HepG2 (cell line): Measurements from ENCODE around the gene NAA38. TPM values are rescaled to one million over a fixed set of nuclear protein-coding genes. Genes with fewer than 3 reads are reported as not detected.

Source experiments
- BHLHE40 ChIP-seq: IDR thresholded peaks from 2 replicates; pipeline ENCODE4 v1.6.1; 2011; ENCODE audit warnings: low read length, improper control_type of control experiment
- CREBL2 ChIP-seq: sonication (generic); formaldehyde crosslinking; IDR thresholded peaks from 2 replicates; pipeline ENCODE4 v1.8.1; 2023; ENCODE audit warnings: missing genetic modification reagents, mild to moderate bottlenecking, borderline replicate concordance
- FUBP1 ChIP-seq: sonication (generic); formaldehyde crosslinking; IDR thresholded peaks from 2 replicates; pipeline ENCODE4 v1.5.1; 2020; ENCODE audit warnings: missing genetic modification reagents, mild to moderate bottlenecking, borderline replicate concordance
- GTF2F1 ChIP-seq: fragments of 150-350 bp; IDR thresholded peaks from 2 replicates; pipeline ENCODE4 v1.6.1; 2014; ENCODE audit warnings: low read length
- HDAC2 ChIP-seq: sonication (generic); formaldehyde crosslinking; IDR thresholded peaks from 2 replicates; pipeline ENCODE4 v1.4.0; 2020; ENCODE audit warnings: missing genetic modification reagents
- HHEX ChIP-seq: IDR thresholded peaks from 2 replicates; pipeline ENCODE4 v1.6.1; 2016; ENCODE audit warnings: control low read depth
- ISX ChIP-seq: sonication (generic); formaldehyde crosslinking; conservative IDR thresholded peaks from 2 replicates; pipeline ENCODE4 v1.5.0; 2020; ENCODE audit warnings: missing genetic modification reagents
- PCBP1 ChIP-seq: fragments of 200-400 bp; formaldehyde crosslinking; IDR thresholded peaks from 2 replicates; pipeline ENCODE4 v1.6.1; 2017; ENCODE audit warnings: mild to moderate bottlenecking, low read depth, low read length, borderline replicate concordance
- RFXAP ChIP-seq: sonication (generic); formaldehyde crosslinking; IDR thresholded peaks from 2 replicates; pipeline ENCODE4 v1.4.0; 2020; ENCODE audit warnings: missing genetic modification reagents, borderline replicate concordance
- SAP130 ChIP-seq: IDR thresholded peaks from 2 replicates; pipeline ENCODE4 v1.6.1; 2016; ENCODE audit warnings: low read depth
- SMAD3 ChIP-seq: sonication (generic); formaldehyde crosslinking; IDR thresholded peaks from 2 replicates; pipeline ENCODE4 v1.4.0; 2020; ENCODE audit warnings: missing genetic modification reagents
- SSRP1 ChIP-seq: IDR thresholded peaks from 2 replicates; pipeline ENCODE4 v1.6.1; 2016; ENCODE audit warnings: control low read depth
- SUZ12 ChIP-seq: fragments of 150-350 bp; IDR thresholded peaks from 2 replicates; pipeline ENCODE4 v1.6.1; 2014; ENCODE audit warnings: low read depth, low read length
- SYNCRIP ChIP-seq: fragments of 200-400 bp; formaldehyde crosslinking; IDR thresholded peaks from 2 replicates; pipeline ENCODE4 v1.6.1; 2018; ENCODE audit warnings: mild to moderate bottlenecking, low read depth, low read length; ENCODE audit not compliant: insufficient read depth
- ZNF143 ChIP-seq: sonication (generic); formaldehyde crosslinking; IDR thresholded peaks from 2 replicates; pipeline ENCODE4 v1.4.0; 2020; ENCODE audit warnings: missing genetic modification reagents
- ZNF292 ChIP-seq: sonication (generic); formaldehyde crosslinking; IDR thresholded peaks from 2 replicates; pipeline ENCODE4 v1.8.1; 2022; ENCODE audit warnings: mild to moderate bottlenecking, low read depth, missing genetic modification reagents, borderline replicate concordance
- ZNF484 ChIP-seq: sonication (generic); formaldehyde crosslinking; IDR thresholded peaks from 2 replicates; pipeline ENCODE4 v1.5.1; 2020; ENCODE audit warnings: mild to moderate bottlenecking, low read depth, missing genetic modification reagents, borderline replicate concordance
- ZNF614 ChIP-seq: IDR thresholded peaks from 2 replicates; pipeline ENCODE4 v1.6.1; 2018; ENCODE audit warnings: missing biosample characterization, missing genetic modification reagents, inconsistent platforms, borderline replicate concordance
- polyA plus RNA-seq, 8 experiments: library from polyadenylated mRNA; depleted of rRNA in 3 of 8; stranded (reverse) in 7 of 8; unstranded in 1 of 8; fragments of >200 nt; fragmentation: Illumina TruSeq in 4 of 8; extraction: Trizol in 4 of 8; gene quantifications; 2 replicates each; pipeline versions ENCODE4 v1.2.1 to v1.2.3, GENCODE V29; 2011 to 2016; ENCODE audit warnings: low read depth in 4 of 8, missing spikeins in 1 of 8, mixed read lengths in 1 of 8; ENCODE audit not compliant: insufficient read depth in 1 of 8
- total RNA-seq, 5 experiments: library from RNA; depleted of rRNA; stranded (reverse); fragments of >200 nt; fragmentation: Illumina TruSeq; extraction: Trizol; gene quantifications; 2 replicates each; pipeline ENCODE4 v1.2.3, GENCODE V29; 2016; ENCODE audit warnings: low read depth in 1 of 5
- TF ChIP-seq, protein P1 (sequence below): sonication (generic); formaldehyde crosslinking; IDR thresholded peaks from 2 replicates; pipeline ENCODE4 v1.5.0; 2020; ENCODE audit warnings: mild to moderate bottlenecking, low read depth, missing genetic modification reagents, borderline replicate concordance
- TF ChIP-seq, protein P2 (sequence below): sonication (generic); formaldehyde crosslinking; IDR thresholded peaks from 2 replicates; pipeline ENCODE4 v1.8.1; 2023; ENCODE audit warnings: mild to moderate bottlenecking, missing genetic modification reagents, borderline replicate concordance
- TF ChIP-seq, protein P3 (sequence below), 2 experiments: sonication (generic) in 1 of 2; formaldehyde crosslinking in 1 of 2; IDR thresholded peaks; 2 replicates each; pipeline versions ENCODE4 v1.4.0 to v1.6.1; 2016 to 2020; ENCODE audit warnings: borderline replicate concordance in 1 of 2, low read depth in 1 of 2, mild to moderate bottlenecking in 1 of 2, missing genetic modification reagents in 1 of 2

NAA38 gene
- total and polyA plus RNA-seq, 2 of the 13 experiments (the other 11 are each of a cell fraction or from before 2014, with no cell fraction given): 46.9 to 91.6 TPM

DNA sequence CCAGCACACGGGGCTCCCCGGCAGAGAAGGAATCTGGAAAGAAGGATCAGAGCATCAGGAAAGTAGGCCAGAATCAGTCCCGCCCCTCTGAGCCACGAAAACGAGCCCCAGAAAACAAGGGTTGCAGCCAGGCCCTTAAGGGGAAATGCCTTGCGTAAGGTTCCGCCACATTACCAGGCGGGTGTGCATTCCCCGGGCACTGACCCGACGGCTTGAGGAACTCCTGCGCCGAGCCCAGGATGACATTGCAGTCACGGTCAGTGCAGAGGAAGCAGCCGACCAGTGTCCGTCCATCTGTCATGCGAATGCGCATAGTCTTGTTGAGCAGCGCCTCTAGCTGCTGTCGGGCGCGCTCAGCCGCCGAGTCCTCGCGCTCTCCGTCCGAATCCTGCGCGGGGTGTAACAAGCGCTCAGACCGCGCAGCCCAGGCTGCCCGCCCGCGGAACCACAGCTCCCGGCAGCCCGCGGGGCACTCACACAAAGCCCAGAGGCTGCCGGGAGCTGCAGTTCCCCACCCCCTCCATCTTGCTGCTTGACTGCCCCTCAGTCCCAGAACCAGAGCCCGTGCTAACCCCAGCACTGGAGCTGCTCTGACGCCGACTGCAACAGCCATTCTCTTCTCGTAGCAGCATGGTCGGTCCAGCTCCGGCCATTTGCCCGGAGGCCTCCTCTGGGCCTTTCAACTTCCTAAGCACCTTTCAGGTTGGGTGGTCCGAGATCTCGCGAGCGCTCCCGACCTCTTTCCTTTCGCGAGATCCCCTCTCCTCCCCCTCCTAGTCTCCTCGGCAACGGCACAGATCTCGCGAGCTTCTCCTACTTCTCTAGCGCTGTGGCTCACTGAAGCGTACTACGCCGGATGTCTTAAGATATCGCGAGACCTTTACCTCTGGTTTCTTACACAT, at the start of gene NAA38 (continued):
- TF ChIP-seq SMAD3 (CRISPR knock-in tag): no peak
- TF ChIP-seq RFXAP (CRISPR knock-in tag): no peak
- TF ChIP-seq SAP130 (CRISPR knock-in tag): peak; percentile 89
- TF ChIP-seq, protein P1, sequence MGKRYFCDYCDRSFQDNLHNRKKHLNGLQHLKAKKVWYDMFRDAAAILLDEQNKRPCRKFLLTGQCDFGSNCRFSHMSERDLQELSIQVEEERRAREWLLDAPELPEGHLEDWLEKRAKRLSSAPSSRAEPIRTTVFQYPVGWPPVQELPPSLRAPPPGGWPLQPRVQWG (CRISPR knock-in tag): no peak
- no peak for TF ChIP-seq BHLHE40
- TF ChIP-seq ZNF292 (CRISPR knock-in tag): peak; percentile 60; the same call in 1 of the 2 replicates
- 0 out of 2 replicates have a peak, but pooled peaks have one; percentile 29 for TF ChIP-seq PCBP1
- TF ChIP-seq, protein P2, sequence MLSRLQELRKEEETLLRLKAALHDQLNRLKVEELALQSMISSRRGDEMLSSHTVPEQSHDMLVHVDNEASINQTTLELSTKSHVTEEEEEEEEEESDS: no peak
- TF ChIP-seq SSRP1 (CRISPR knock-in tag): no peak
- peak; percentile 83 for TF ChIP-seq SUZ12
- TF ChIP-seq ZNF614 (CRISPR knock-in tag): peak; percentile 63; the same call in 1 of the 2 replicates
- peak; percentile 92 for TF ChIP-seq ZNF143
- no peak for TF ChIP-seq FUBP1 (CRISPR knock-in tag)
- no peak for TF ChIP-seq GTF2F1
- TF ChIP-seq, protein P3, sequence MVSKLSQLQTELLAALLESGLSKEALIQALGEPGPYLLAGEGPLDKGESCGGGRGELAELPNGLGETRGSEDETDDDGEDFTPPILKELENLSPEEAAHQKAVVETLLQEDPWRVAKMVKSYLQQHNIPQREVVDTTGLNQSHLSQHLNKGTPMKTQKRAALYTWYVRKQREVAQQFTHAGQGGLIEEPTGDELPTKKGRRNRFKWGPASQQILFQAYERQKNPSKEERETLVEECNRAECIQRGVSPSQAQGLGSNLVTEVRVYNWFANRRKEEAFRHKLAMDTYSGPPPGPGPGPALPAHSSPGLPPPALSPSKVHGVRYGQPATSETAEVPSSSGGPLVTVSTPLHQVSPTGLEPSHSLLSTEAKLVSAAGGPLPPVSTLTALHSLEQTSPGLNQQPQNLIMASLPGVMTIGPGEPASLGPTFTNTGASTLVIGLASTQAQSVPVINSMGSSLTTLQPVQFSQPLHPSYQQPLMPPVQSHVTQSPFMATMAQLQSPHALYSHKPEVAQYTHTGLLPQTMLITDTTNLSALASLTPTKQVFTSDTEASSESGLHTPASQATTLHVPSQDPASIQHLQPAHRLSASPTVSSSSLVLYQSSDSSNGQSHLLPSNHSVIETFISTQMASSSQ (IDR thresholded peaks at IDR 0.05; ENCODE audit: low read depth): no peak
- TF ChIP-seq, protein P3 (CRISPR knock-in tag; IDR thresholded peaks at IDR 0.05; ENCODE audit: borderline replicate concordance): peak; percentile 14; the same call in 1 of the 2 replicates
- no peak for TF ChIP-seq ISX (CRISPR knock-in tag)
- no peak for TF ChIP-seq HHEX (CRISPR knock-in tag)
- no peak for TF ChIP-seq ZNF484 (CRISPR knock-in tag)
- peak; percentile 50; the same call in 1 of the 2 replicates for TF ChIP-seq HDAC2 (CRISPR knock-in tag)
- TF ChIP-seq SYNCRIP: no peak
- TF ChIP-seq CREBL2 (CRISPR knock-in tag): peak; percentile 13; the same call in 1 of the 2 replicates
